ENCODE results near the gene RPL9.
A peak's percentile ranks its signal among the peaks of the same experiment; 100 is the strongest.
"Not testable (repeated sequence)": the region's sequence is repeated elsewhere in the genome, so short reads cannot be mapped to it uniquely, and the experiment has no call there.

Gene RPL9

DNA sequence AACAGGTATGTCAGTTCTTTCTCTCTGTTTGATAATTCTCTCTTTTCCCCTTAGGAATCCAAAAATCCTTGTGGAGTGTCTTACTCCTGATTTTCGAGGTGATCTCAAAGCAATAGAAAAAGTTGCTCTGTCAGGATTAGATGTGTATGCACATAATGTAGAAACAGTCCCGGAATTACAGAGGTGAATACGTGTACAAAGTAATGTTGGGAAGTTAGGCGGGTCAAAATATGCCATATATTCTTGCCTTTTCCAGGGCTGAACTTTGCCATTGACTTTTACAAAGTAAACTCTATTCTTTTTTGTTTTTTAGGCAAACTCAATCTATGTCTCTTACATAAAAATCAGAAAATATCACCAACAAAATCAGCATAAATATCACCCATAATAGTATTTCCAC, 8.7 kb upstream of the RPL9 start:
- Histone ChIP-seq H3K9ac (no peak overlapping the region), H3K4me3 (no peak overlapping the region), H3K4me2 (no peak overlapping the region), H3K27me3 (no peaks in the 10 kb centered on the region), H3K9me3 (no peaks in the 10 kb centered on the region), H3K4me1 (0 out of 2 replicates have a peak, but pooled peaks cover 4% of the 10 kb centered on the region), H4K20me1 (no peaks in the 10 kb centered on the region), H3K36me3 (peaks cover 61% of the 10 kb centered on the region), H3K27ac (no peak overlapping the region)
- no peak for TF ChIP-seq Cebpa-rat (IDR thresholded peaks at IDR 0.05)

DNA sequence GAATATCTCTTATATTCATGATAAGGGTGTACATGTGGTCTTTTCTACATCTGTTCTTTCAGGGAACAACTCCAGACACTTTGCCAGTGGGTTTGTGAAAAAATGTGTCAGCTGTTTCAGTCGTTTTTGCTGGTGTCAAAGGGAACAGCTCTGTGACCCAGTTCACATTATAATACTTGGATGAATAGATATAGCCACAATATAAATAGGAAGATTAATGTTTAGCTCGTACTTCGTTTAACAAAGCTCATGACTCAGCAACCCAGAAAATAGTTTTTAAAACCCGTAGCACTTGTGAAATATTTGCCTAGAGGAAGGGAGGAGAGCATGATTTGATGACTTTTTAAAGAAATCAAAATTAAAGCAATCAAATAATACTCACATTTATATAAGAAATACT, 8.0 kb upstream of the RPL9 start:
- Histone ChIP-seq H3K36me3 (peaks cover 56% of the 10 kb centered on the region), H3K4me1 (0 out of 2 replicates have a peak, but pooled peaks cover 4% of the 10 kb centered on the region), H4K20me1 (no peaks in the 10 kb centered on the region), H3K27me3 (no peaks in the 10 kb centered on the region), H3K4me2 (no peak overlapping the region), H3K9ac (no peak overlapping the region), H3K9me3 (no peaks in the 10 kb centered on the region), H3K4me3 (no peak overlapping the region), H3K27ac (no peak overlapping the region)
- no peak for TF ChIP-seq Cebpa-rat (IDR thresholded peaks at IDR 0.05)

DNA sequence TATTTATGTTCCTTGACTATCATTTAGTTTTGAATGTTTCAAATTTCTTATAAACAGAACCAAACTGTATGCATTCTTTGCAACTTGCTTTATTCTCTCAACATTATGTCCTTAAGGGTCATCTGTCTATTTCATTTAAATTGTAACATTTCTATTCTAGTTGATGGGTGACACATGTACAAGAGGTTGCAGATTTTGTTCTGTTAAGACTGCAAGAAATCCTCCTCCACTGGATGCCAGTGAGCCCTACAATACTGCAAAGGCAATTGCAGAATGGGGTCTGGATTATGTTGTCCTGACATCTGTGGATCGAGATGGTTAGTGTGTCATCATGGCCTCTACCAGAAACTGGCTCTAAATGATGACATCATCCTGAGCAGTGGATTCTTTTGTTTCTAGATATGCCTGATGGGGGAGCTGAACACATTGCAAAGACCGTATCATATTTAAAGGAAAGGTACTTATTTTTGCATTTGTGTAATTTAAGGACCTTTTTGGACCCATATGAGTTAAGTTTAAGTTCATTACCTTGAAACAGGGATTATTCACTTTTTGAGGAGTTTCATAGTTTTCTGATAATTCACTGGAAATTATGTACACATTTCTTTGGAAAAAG, 6.3 kb upstream of the RPL9 start:
- Histone ChIP-seq H3K27ac (no peak overlapping the region), H4K20me1 (no peaks in the 10 kb centered on the region), H3K27me3 (no peaks in the 10 kb centered on the region), H3K4me3 (no peak overlapping the region), H3K9ac (no peak overlapping the region), H3K4me2 (no peak overlapping the region), H3K4me1 (peaks cover 13% of the 10 kb centered on the region), H3K36me3 (peaks cover 53% of the 10 kb centered on the region), H3K9me3 (no peaks in the 10 kb centered on the region)
- TF ChIP-seq Cebpa-rat (IDR thresholded peaks at IDR 0.05) = no peak

DNA sequence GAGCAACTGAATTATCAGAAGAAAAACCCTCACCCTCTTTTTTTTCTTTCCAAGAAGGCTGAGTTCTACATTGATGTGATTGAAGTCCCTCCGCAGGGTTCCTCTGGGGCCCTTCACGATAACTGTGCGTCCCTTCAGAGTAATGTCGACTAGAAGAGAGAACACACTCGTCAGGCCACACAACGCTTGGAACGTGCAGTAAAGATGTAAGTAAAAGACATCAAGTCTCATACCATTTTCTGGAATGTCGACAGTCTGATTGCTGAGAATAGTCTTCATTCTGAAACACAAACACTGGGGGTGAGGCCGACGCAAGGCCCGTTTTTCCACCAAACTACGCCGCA, 589 bp downstream of the RPL9 start:
- Histone ChIP-seq H3K4me3 (peak overlapping the region; percentile 78), H3K4me2 (peak overlapping the region; percentile 71), H3K27ac (peak overlapping the region; percentile 97), H3K36me3 (peaks cover 63% of the 10 kb centered on the region), H3K9ac (peak overlapping the region; percentile 95), H4K20me1 (peaks cover 50% of the 10 kb centered on the region), H3K4me1 (peaks cover 35% of the 10 kb centered on the region)
- H3K9me3 ChIP-seq, H3K27me3 ChIP-seq: not testable (repeated sequence)

DNA sequence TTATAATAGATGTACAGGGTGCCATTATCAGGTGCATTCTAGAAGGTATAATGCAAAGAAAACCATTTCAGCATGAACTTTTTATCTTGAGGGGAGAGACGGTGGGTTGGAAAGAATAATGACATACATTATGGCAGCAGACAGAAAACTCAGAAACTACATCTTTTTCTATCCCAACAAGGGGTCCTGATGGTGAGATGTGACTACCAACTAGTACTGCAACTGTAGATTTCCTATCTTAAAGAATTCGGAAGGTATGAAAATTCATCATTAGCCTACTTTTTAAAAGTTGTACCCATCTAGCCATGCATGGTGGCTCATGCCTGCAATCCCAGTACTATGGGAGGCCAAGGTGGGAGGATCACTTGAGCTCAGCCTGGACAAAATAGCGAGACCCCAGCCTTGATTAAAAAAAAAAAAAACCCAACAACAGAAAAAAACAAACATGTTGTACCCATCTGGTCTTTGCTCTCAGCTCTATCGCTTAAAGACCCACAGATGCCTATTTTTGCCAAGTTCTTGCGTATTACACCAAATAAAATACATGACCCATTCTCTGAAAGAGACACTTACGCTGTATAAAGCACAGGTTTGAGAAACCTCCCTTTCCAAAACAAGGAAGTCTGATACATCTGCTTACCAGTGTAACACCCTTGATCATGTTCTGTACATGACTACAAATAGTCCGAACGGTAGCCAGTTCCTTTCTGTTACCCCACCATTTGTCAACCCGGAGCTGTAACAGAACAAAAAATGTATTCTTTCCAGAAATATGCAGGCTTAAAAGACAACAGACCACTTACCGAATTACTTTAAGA, 1.6 kb downstream of the RPL9 start:
- Histone ChIP-seq H3K27me3 (no peaks in the 10 kb centered on the region), H3K4me3 (peak overlapping the region; percentile 78), H3K4me2 (peak overlapping the region; percentile 71), H3K4me1 (peaks cover 35% of the 10 kb centered on the region), H3K36me3 (peaks cover 66% of the 10 kb centered on the region), H3K9ac (peak overlapping the region; percentile 95), H4K20me1 (peaks cover 60% of the 10 kb centered on the region), H3K27ac (peak overlapping the region; percentile 97), H3K9me3 (no peaks in the 10 kb centered on the region)
- no peak for TF ChIP-seq Cebpa-rat (IDR thresholded peaks at IDR 0.05)

DNA sequence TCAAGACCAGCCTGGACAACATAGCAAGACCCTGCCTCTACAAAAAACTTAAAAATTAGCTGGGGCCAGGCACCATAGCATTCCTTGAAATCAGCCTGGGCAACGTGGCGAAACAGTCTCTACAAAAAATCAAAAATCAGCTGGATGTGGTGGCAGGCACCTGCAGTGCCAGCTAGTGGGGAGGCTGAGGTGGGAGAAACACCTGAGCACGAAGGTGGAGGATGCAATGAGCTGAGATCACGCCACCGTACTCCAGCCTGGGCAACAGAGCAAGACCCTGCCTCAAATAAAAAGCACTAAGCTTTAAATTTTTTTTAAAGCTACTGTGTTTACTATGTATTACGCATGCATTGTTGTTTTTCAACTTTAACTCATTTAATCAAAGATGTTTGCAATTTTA, 3.2 kb downstream of the RPL9 start:
- Histone ChIP-seq H3K36me3 (peaks cover 75% of the 10 kb centered on the region), H3K27me3 (no peaks in the 10 kb centered on the region), H3K27ac (no peak overlapping the region), H3K9ac (no peak overlapping the region), H3K4me2 (peak overlapping the region; percentile 71; the same call in 1 of the 2 replicates), H3K4me3 (no peak overlapping the region), H3K4me1 (peaks cover 31% of the 10 kb centered on the region), H3K9me3 (no peaks in the 10 kb centered on the region), H4K20me1 (peaks cover 77% of the 10 kb centered on the region)
- no peak for TF ChIP-seq Cebpa-rat (IDR thresholded peaks at IDR 0.05)

DNA sequence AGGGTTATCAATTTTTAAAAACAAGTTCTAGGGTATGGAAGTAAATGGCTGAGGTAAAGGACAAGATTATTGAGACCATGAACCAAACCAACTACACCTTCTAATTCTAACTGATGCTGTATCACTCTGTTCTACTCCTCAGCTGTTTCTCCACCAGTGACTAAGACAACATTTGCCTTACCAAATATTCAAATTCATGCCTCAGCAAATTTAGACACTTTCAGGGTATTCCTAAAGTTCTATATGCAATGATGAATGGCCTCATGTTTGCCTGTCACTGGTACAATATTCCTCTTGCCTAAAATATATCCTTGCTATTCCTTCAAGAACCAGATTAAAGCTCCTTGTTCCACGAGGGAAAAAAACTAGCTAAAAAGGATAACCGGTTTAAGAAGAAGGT, 5.0 kb downstream of the RPL9 start:
- H3K27ac ChIP-seq = no peak overlapping the region
- H3K4me3 ChIP-seq = no peak overlapping the region
- H3K9ac ChIP-seq = no peak overlapping the region
- H3K36me3 ChIP-seq = peaks cover 91% of the 10 kb centered on the region
- peaks cover 24% of the 10 kb centered on the region for H3K4me1 ChIP-seq
- TF ChIP-seq Cebpa-rat (IDR thresholded peaks at IDR 0.05) = no peak
- H3K9me3 ChIP-seq = no peaks in the 10 kb centered on the region
- no peaks in the 10 kb centered on the region for H3K27me3 ChIP-seq
- peaks cover 94% of the 10 kb centered on the region for H4K20me1 ChIP-seq
- no peak overlapping the region for H3K4me2 ChIP-seq

DNA sequence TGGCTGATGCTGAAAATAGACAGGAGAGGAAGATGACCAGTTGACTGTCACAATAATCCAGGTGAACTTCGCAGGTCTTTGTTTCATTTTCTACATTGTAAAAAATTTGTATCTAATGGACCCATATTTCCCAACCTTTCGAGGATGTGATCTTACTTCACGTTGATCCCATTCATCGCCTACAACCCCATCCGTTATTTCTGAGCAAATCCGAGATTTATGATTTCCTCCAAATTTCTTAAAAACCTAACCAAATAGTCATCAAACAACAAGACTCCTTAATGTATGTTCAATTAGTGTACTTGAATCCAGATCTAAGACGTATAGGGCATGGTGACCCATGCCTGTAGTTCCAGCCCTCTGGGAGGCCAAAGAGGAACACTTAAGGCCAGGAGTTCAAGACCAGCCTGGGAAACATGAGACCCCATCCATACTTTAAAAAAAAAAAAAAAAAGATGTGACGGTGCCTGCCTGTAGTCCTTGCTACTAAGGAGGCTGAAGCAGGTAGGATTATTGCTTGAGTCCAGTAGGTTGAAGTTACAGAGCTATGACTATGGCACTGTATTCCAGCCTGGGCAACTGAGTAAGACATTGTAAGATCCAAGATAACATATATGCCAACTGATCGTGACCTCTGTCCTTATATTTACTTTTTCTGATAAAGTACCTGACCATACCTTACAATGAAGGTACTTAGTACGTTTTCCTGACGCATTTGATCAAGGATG, 5.7 kb downstream of the RPL9 start:
- Histone ChIP-seq H3K4me2 (no peak overlapping the region), H3K27ac (no peak overlapping the region), H3K4me3 (no peak overlapping the region), H3K4me1 (peaks cover 24% of the 10 kb centered on the region), H3K27me3 (no peaks in the 10 kb centered on the region), H3K9me3 (no peaks in the 10 kb centered on the region), H4K20me1 (peaks cover 99% of the 10 kb centered on the region), H3K36me3 (peaks cover 94% of the 10 kb centered on the region), H3K9ac (no peak overlapping the region)
- TF ChIP-seq Cebpa-rat (IDR thresholded peaks at IDR 0.05) = no peak

DNA sequence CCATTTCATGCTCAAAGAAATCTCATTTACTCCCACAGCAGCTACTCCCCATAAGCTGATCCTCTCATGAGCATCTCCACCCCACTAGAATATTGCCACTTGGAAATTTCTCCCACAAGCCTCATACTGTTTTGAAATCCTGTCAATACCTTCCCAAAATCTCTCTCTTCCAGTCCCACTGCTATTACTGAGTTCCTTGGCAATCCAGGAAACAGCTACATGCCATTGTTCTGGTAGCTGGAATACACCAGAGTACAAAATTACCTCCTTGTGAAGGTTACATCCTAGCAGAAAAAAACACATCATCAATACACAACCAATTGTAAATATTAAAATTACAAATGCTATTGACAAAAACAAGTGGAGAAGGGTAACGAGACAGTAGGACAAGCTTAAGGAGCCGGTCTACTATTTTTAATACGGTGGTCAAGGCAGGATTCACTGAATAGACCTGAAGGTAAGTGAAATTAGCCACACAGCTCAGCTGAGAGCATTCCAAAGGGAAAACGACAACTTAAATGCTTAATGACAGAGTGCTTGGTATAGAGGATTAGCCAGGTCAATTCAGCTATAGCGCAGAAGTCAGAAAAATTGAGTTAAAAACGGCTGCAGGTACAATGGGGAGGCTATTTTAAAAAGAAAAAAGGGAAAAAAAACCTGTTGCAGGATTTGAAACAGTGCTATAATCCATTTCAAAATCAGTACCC, 6.4 kb downstream of the RPL9 start:
- Histone ChIP-seq H4K20me1 (peaks cover 92% of the 10 kb centered on the region), H3K4me2 (no peak overlapping the region), H3K9ac (no peak overlapping the region), H3K27ac (no peak overlapping the region), H3K27me3 (no peaks in the 10 kb centered on the region), H3K4me1 (peaks cover 20% of the 10 kb centered on the region), H3K4me3 (no peak overlapping the region), H3K36me3 (peaks cover 91% of the 10 kb centered on the region), H3K9me3 (no peaks in the 10 kb centered on the region)
- TF ChIP-seq Cebpa-rat (IDR thresholded peaks at IDR 0.05) = no peak

Measured in BLaER1 (cell line).